ENCODE measurements around the gene FOXO3.

Gene FOXO3

GRCh38 chr6:108625581-108625980, 64.9 kb downstream of the FOXO3 start:
- no peak overlapping the region for H3K4me3 ChIP-seq (ENCODE audit: control insufficient read depth, low read depth, low read length)
- DNase-seq (ENCODE audit: low read depth), result no peak
- TF ChIP-seq CTCF (IDR thresholded peaks at IDR 0.05; ENCODE audit: control insufficient read depth, insufficient read depth, low read depth, low read length, missing control alignments), result no peak

GRCh38 chr6:108626777-108627176, 66.1 kb downstream of the FOXO3 start:
- H3K4me3 ChIP-seq (ENCODE audit: control insufficient read depth, low read depth, low read length), result no peak overlapping the region
- DNase-seq (ENCODE audit: low read depth), result no peak
- no peak for TF ChIP-seq CTCF (IDR thresholded peaks at IDR 0.05; ENCODE audit: control insufficient read depth, insufficient read depth, low read depth, low read length, missing control alignments)

GRCh38 chr6:108627692-108628550, 67.2 kb downstream of the FOXO3 start:
- DNase-seq (ENCODE audit: low read depth), result no peak
- no peak overlapping the region for H3K4me3 ChIP-seq (ENCODE audit: control insufficient read depth, low read depth, low read length)
- TF ChIP-seq CTCF (IDR thresholded peaks at IDR 0.05; ENCODE audit: control insufficient read depth, insufficient read depth, low read depth, low read length, missing control alignments), result no peak

- no peak overlapping the region for H3K4me3 ChIP-seq (ENCODE audit: control insufficient read depth, low read depth, low read length)
- no peak for TF ChIP-seq CTCF (IDR thresholded peaks at IDR 0.05; ENCODE audit: control insufficient read depth, insufficient read depth, low read depth, low read length, missing control alignments)
- DNase-seq (ENCODE audit: low read depth), result no peak
Measured at GRCh38 chr6:108630050-108630714, 69.5 kb downstream of the FOXO3 start.

GRCh38 chr6:108632441-108632840, 71.7 kb downstream of the FOXO3 start:
- DNase-seq (ENCODE audit: low read depth), result no peak
- TF ChIP-seq CTCF (IDR thresholded peaks at IDR 0.05; ENCODE audit: control insufficient read depth, insufficient read depth, low read depth, low read length, missing control alignments), result no peak
- no peak overlapping the region for H3K4me3 ChIP-seq (ENCODE audit: control insufficient read depth, low read depth, low read length)

- no peak overlapping the region for H3K4me3 ChIP-seq (ENCODE audit: control insufficient read depth, low read depth, low read length)
- no peak for DNase-seq (ENCODE audit: low read depth)
- TF ChIP-seq CTCF (IDR thresholded peaks at IDR 0.05; ENCODE audit: control insufficient read depth, insufficient read depth, low read depth, low read length, missing control alignments), result no peak
Measured at GRCh38 chr6:108633436-108633835, 72.7 kb downstream of the FOXO3 start.

Data from AG09309 (cell line).